HepG2 (cell line): ENCODE results near the gene SEPTIN2. TPM values are rescaled to one million over a fixed set of nuclear protein-coding genes. Genes with fewer than 3 reads are reported as not detected.

Experiments used
- ASH2L ChIP-seq: fragments of 300-600, 200-600 bp; sonication (generic); IDR thresholded peaks from 2 replicates; pipeline ENCODE4 v1.7.0; 2017; ENCODE audit warnings: low read depth, mild to moderate bottlenecking, moderate library complexity, mixed read lengths, low read length; ENCODE audit not compliant: insufficient read length
- DZIP1 ChIP-seq: sonication (generic); formaldehyde crosslinking; IDR thresholded peaks from 2 replicates; pipeline ENCODE4 v1.5.0; 2020; ENCODE audit warnings: mild to moderate bottlenecking, missing genetic modification reagents
- FOXO4 ChIP-seq: sonication (generic); formaldehyde crosslinking; conservative IDR thresholded peaks from 2 replicates; pipeline ENCODE4 v1.8.1; 2023; ENCODE audit warnings: missing genetic modification reagents
- HES4 ChIP-seq: sonication (generic); formaldehyde crosslinking; IDR thresholded peaks from 2 replicates; pipeline ENCODE4 v1.9.0; 2021; ENCODE audit warnings: mild to moderate bottlenecking, missing genetic modification reagents, borderline replicate concordance
- MAFF ChIP-seq: IDR thresholded peaks from 2 replicates; pipeline ENCODE4 v1.6.1; 2011; ENCODE audit warnings: low read depth, low read length, improper control_type of control experiment
- PAX8 ChIP-seq: sonication (generic); formaldehyde crosslinking; IDR thresholded peaks from 2 replicates; pipeline ENCODE4 v1.8.0; 2022; ENCODE audit warnings: mild to moderate bottlenecking, missing genetic modification reagents, borderline replicate concordance
- PLSCR1 ChIP-seq: sonication (generic); formaldehyde crosslinking; IDR thresholded peaks from 2 replicates; pipeline ENCODE4 v1.5.0; 2020; ENCODE audit warnings: missing genetic modification reagents, mild to moderate bottlenecking, borderline replicate concordance
- POLR2A ChIP-seq, 2 experiments: IDR thresholded peaks; 2 replicates each; pipeline ENCODE4 v1.6.1; 2011; ENCODE audit warnings: low read depth in 2 of 2, low read length in 2 of 2, mild to moderate bottlenecking in 1 of 2, moderate library complexity in 1 of 2; ENCODE audit not compliant: insufficient read depth in 1 of 2
- SAP130 ChIP-seq: IDR thresholded peaks from 2 replicates; pipeline ENCODE4 v1.6.1; 2016; ENCODE audit warnings: low read depth
- ZBTB33 ChIP-seq: sonication (generic); formaldehyde crosslinking; IDR thresholded peaks from 2 replicates; pipeline ENCODE4 v1.4.0; 2020; ENCODE audit warnings: missing genetic modification reagents
- ZMAT3 ChIP-seq: sonication (generic); formaldehyde crosslinking; conservative IDR thresholded peaks from 2 replicates; pipeline ENCODE4 v1.7.0; 2021; ENCODE audit warnings: missing genetic modification reagents
- ZNF280D ChIP-seq: sonication (generic); formaldehyde crosslinking; IDR thresholded peaks from 2 replicates; pipeline ENCODE4 v1.5.1; 2020; ENCODE audit warnings: mild to moderate bottlenecking, missing genetic modification reagents
- ZNF414 ChIP-seq: sonication (generic); formaldehyde crosslinking; IDR thresholded peaks from 2 replicates; pipeline ENCODE4 v1.5.0; 2020; ENCODE audit warnings: missing genetic modification reagents
- ZNF484 ChIP-seq: sonication (generic); formaldehyde crosslinking; IDR thresholded peaks from 2 replicates; pipeline ENCODE4 v1.5.1; 2020; ENCODE audit warnings: mild to moderate bottlenecking, low read depth, missing genetic modification reagents, borderline replicate concordance
- ZNF770 ChIP-seq: sonication (generic); formaldehyde crosslinking; IDR thresholded peaks from 2 replicates; pipeline ENCODE4 v1.5.0; 2020; ENCODE audit warnings: mild to moderate bottlenecking, missing genetic modification reagents
- polyA plus RNA-seq, 8 experiments: library from polyadenylated mRNA; depleted of rRNA in 3 of 8; stranded (reverse) in 7 of 8; unstranded in 1 of 8; fragments of >200 nt; fragmentation: Illumina TruSeq in 4 of 8; extraction: Trizol in 4 of 8; gene quantifications; 2 replicates each; pipeline versions ENCODE4 v1.2.1 to v1.2.3, GENCODE V29; 2011 to 2016; ENCODE audit warnings: low read depth in 4 of 8, missing spikeins in 1 of 8, mixed read lengths in 1 of 8; ENCODE audit not compliant: insufficient read depth in 1 of 8
- total RNA-seq, 5 experiments: library from RNA; depleted of rRNA; stranded (reverse); fragments of >200 nt; fragmentation: Illumina TruSeq; extraction: Trizol; gene quantifications; 2 replicates each; pipeline ENCODE4 v1.2.3, GENCODE V29; 2016; ENCODE audit warnings: low read depth in 1 of 5

SEPTIN2 gene
- total and polyA plus RNA-seq, 2 of the 13 experiments (the other 11 are each of a cell fraction or from before 2014, with no cell fraction given): 493 to 733 TPM

- TF ChIP-seq DZIP1 (CRISPR knock-in tag) (no peak), SAP130 (CRISPR knock-in tag) (peak; percentile 87), PAX8 (CRISPR knock-in tag) (no peak), ASH2L (peak; percentile 50), MAFF (peak; percentile 53), ZBTB33 (CRISPR knock-in tag) (no peak), ZNF280D (no peak), ZMAT3 (CRISPR knock-in tag) (no peak), ZNF414 (CRISPR knock-in tag) (0 out of 2 replicates have a peak, but pooled peaks have one; percentile 61), ZNF484 (CRISPR knock-in tag) (no peak), FOXO4 (no peak), POLR2A (IDR thresholded peaks at IDR 0.05; ENCODE audit: insufficient read depth in 1 of 2, low read depth in 2 of 2, low read length in 2 of 2) (peak; percentile 66 to 85), ZNF770 (CRISPR knock-in tag) (no peak), HES4 (CRISPR knock-in tag) (no peak), PLSCR1 (CRISPR knock-in tag) (no peak)
Measured at GRCh38 chr2:241271706-241272302, 43.9 kb upstream of the SEPTIN2 start (continued).
